ENCODE data around the gene UACA.
"Not testable (repeated sequence)": the region's sequence is repeated elsewhere in the genome, so short reads cannot be mapped to it uniquely, and the experiment has no call there.

Gene UACA

DNA sequence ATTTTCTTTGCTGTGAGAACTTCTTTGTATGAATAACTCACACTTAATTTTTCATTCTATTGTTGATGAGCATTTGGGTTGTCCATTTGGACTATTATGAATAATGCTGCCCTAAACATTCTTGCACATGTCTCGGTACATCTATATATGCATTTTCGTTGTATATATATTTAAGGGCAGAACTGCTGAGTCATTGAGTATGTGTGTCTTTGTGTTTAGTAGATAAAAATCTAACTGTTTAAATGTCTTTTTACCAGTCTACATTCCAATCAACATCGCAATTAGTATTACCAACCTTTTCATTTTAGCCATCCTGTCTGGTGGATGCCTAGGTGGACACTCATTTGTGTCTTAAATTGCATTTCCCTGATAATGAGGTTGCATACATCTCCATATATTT, 144.4 kb downstream of the UACA start:
- no peak for DNase-seq

DNA sequence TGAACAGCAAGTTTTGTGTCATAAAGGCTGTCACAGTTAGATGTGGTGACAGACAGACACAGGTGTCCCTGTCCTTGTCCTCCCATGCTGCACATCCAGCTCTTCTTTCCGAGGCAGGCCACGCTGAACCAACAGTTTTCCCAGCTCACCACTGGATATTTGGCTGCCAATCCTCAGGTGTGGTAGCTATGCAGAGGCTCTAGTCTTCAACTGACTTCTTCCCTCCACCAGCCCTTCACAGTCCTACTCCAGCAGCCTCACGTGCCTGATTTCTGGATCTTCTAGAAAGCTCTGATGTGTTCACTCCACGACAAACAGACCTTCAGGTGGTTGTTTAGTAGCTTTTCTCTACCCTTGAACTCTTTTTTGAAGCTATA, 145.5 kb downstream of the UACA start:
- DNase-seq: no peak

DNA sequence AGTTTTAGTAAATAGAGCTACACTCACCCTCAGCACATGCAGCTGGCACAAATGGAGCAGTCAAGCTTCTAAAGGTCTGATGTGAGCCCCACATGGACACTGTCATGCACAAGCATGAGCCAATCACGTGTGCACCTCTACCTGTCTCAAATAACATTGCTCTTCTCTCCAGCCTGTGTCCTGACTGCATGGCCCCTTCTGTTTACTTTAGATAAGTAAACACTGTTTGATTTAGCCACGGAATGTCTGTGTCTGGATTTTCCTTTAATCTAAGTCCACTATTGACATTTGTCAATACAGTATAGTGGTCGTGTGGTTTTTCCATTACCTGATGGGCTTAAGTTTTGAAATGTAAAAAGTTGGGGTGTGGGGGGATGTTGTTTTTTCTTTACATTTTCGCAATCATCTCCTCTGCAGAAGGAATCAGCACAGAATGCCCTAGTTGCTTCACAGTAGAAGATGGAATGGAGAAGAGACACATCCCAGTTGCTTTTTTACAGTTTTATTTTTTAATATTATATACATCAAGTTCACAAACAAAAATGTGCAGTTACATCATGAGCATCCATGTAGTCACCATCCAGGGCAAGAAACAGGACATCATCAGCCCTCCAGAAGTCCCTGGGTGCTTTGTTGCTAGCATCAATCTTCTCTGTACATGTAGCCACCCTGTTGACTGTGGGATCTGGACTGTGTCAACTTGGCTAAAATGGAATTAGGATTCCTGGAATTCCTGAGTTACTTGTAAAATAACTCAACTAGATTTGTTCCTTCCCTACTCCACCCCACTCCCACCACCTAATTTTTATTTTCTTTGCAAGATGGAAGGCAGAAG, 146.1 kb downstream of the UACA start:
- peak; percentile 4 for DNase-seq

DNA sequence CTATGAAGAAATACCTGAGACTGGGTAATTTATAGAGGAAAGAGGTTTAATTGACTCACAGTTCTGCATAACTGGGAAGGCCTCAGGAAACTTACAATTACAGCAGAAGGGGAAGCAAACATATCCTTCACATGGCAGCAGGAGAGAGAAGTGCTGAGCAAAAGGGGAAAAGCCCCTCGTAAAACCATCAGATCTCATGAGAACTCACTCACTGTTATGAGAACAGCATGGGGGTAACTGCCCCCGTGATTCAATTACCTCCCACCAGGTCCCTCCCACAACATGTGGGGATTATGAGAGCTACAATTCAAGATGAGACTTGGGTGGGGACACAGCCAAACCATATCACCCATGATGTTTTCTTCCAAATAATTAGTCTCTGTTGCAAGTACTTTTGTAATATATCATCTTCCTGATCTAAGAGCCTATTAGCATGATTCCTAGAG, 147.0 kb downstream of the UACA start:
- DNase-seq: not testable (repeated sequence)

DNA sequence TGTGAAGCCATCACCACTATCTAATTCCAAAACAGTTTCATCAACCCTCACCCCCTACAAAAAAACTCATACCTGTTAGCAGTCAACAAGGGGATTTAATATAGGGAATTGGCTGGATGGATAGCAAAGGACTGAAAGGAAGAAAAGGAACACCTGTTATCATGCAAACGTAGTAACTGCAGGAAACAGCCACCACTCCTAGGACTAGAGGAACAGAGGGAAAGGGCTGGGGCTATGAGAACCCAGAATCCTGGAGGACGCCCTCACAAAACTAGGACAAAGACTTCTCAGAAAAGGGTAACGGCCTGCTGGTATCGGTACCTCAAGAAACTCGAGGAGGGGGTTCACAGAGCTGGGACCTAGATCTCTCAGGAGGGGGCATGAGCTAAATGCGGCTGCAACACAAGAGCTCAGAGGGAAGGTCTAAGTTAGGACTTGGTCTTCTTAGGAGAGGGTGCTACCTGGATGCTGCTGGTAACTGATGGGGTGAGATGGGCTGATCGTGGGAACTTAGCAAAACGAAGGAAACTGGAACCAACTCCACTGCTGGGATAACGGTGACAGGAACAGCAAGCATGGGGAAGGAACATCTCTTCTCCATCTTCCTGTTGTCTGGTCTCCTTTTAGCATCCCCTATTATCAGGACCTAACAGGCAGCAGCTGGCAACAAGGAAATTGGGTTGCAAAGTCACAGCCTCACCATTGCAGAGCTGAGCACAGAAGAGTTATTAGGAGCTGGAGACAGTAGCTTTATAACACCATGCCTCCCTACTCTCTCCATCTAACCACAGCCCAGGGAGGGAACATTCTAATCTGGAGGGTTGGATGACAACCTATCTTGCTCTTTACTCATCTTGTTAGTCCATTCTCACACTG, 147.7 kb downstream of the UACA start:
- no peak for DNase-seq

DNA sequence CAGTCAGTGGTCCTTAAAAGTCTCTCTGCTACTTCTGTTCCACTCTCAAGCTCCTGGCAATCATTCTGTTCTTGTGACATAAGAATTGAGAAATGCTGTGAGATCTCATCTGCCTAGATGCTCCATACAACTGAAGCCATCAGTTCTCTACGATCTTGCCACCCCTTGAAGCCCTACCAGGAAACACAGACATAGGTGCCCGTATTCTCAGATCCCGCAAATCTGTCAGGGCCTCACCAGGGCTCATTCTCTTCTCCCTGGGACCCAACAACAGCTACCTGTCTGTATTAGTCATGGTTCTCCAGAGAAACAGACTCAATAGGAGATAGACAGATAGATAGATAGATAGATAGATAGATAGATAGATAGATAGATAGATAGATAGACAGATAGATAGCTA, 149.1 kb downstream of the UACA start:
- DNase-seq: no peak

DNA sequence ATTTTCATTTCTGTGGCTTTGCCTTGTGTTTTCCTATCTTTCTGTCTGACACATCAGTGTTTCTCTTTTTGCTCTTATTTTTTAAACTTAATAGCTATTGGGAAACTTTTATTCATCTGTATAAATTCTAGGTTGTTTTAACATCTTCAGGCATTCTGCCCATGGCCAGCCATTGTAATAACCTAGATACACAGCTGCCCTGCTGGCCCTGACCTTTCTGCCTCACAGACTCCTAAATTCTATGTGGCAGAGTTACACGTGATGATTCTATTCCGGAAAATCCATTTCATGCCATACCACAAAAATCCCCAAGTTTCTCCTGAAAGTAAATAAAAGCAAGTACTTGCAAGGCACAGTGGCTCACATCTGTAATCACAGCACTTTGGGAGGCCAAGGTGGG, 150.1 kb downstream of the UACA start:
- no peak for DNase-seq

DNA sequence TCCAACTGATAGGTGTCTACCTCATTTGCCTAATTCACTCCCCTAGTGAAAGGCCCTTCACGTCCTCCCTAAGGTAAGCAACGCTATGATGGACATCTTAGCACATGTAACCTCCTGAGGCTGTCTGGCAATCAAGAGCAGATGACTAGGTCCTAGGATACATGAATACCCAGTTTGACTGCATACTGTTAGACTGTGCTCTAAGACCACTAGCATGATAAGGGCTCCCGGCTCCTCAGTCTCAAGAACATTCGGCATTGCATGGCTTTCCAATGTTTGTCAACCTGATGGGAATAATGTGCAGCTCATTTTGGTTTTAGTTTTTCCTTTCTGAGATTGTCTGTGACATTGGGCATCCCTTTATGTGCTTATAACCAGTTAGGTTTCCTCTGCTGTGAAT, 152.1 kb downstream of the UACA start:
- DNase-seq: no peak

DNA sequence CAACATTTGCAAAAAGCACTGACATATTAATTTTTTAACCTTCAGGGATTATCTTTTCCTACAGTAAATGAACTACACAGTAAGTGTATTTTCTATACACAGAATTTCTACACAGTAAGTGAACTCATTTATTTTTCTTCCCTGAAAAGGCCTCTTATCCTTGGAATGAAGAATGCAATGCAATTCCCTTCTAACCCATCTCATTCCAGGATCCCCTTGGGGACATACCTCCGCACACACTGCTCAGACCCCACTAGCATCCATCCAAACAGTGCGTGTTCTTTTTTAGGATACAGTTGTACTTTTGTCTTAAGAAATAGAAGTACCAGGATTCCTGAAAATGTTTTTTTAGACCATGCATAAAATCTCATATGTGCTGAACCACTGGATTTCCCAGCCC, 152.8 kb downstream of the UACA start:
- DNase-seq: no peak

DNA sequence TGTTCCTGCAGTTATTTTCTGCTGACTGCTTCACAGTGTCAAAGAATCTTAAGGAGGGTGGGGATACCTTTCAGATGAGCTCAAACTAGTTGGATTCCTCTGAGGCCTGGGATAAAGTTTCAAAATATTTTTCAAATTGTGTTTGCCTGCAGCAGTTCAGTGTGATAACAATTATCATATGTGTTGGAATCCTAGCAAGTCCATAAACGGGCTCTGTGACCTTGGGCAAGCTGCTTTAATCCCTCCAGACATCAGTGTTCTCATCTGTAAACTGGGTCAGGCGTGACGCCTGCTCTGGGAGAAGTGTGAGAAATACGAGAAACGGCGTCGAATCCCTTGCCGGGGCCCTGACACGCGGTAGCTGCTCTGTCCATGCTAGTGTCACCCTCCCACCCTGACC, 153.5 kb downstream of the UACA start:
- DNase-seq: no peak

DNA sequence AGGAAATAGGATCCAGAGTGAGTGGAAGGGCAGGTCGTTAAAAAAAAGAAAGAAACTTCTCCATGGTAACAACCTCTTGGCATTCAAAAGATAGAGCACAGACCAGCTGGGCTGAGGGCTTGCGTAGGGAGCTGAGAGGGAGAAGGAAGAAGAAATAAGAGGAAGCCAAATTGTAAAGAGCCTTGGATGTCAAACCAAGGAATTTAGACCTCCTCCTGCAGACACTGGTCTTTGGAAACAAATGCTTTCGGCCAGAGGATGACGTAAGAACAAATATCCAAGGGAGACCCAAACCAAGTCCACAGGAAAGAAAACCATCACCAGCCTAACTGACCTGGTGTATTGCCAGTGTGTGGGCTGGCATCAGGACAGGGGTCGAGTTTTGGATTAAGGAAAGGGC, 155.2 kb downstream of the UACA start:
- DNase-seq: no peak

DNA sequence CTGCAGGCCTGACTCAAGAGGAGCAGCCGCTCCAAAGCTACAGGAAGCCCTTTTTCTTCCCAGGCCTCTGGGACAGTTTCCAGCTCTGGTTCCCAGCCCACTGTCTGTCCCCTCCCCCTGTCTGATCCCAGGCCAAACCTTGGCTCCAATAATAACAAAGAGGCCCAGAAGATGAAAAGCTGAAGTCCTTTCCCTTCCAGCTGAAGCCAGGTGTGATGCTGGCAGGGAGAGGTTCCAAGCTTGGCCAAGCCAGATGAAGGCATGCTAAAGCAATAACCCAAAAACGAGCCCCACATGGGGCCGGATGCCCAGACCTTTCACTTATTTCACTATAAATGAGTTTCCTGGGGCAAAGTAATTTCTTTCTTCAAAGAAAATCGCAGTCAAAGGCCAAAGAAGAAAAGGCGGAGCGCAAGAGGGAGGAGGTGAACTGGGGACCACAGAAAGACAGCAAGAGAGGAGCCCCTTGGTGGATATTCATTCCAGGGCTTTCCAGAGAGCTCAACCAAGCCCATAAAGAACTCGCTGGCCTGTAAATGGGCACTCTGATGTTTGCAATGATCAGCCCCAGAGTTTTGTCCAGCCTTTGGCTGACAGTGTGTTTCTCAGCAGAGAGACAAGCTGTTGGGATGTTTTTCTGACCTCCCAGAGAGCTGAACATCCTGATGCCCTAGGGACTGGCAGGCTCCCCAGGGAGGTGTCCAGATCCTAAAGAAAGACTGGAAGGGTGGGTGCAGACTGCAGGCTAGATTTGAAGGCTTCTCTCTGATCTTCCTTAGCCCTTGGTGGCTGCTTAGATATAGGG, 157.6 kb downstream of the UACA start:
- no peak for DNase-seq

DNA sequence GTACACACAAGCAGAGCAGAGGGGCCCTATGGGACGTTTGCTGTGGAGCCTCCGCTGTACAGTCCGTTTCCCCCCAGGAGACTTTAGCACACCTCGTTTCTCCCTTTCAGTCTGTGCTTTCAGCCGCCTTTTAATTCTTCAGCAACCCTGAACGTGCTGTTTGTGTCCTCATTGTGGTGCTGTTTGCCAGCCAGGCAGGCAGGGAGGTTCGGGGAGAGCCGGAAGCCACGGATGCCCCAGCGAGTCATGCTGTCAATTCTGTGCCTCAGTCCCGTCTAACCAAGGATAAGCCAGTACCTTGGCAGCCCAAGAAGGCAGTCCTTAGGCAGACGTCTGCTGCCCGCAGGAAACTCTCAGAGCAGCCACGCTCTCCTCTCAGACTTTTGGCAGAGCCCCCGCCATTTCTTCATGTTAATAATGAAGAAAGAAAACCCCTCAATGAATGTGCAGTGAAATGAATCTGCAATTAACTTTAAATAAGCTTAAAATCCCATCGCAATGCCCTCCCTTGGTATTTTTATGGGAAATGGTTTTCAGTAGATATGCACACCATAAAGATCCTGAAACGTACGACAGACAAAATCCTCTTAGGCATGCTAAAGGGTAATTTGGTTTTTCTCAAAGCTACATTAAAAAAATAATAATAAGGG, 158.6 kb downstream of the UACA start:
- DNase-seq: no peak
